A673 (cell line): ENCODE results near the gene KCNG2.

Experiments
- CTCF ChIP-seq: fragments of 300-800, 200-600 bp; sonication (generic); conservative IDR thresholded peaks from 2 replicates; pipeline ENCODE4 v1.5.1; 2017; ENCODE audit warnings: low read depth, mild to moderate bottlenecking, antibody characterized with exemption, low read length, moderate library complexity, mixed read lengths
- EZH2 ChIP-seq: fragments of 200-600 bp; sonication (generic); IDR thresholded peaks from 2 replicates; pipeline ENCODE4 v1.6.1; 2017; ENCODE audit warnings: borderline replicate concordance, low read depth, mild to moderate bottlenecking, mixed read lengths, antibody characterized with exemption, low read length; ENCODE audit not compliant: poor library complexity, severe bottlenecking

DNA sequence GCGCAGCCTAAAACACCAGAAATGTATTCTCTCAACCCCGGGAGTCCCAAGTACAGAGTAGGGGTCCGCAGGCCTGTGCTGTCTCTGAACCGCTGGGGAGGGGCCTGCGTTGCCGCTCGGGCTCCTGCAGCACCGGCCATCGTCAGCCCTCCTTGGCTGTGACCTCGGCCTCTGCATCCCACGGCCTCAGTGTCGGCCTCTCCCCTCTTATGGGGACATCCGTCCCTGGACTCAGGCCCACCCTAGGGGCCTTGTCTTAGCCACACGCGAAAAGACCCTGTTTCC, 50.5 kb downstream of the KCNG2 start:
- TF ChIP-seq CTCF (no peak), EZH2 (no peak)
